Measurements from ENCODE around the gene STX2.
"Not testable (repeated sequence)": the region's sequence is repeated elsewhere in the genome, so short reads cannot be mapped to it uniquely, and the experiment has no call there.

STX2 gene

GRCh38 chr12:130761537-130762318 lies 77.3 kb downstream of the STX2 start:
- peak; percentile 51 to 65 for DNase-seq

DNA sequence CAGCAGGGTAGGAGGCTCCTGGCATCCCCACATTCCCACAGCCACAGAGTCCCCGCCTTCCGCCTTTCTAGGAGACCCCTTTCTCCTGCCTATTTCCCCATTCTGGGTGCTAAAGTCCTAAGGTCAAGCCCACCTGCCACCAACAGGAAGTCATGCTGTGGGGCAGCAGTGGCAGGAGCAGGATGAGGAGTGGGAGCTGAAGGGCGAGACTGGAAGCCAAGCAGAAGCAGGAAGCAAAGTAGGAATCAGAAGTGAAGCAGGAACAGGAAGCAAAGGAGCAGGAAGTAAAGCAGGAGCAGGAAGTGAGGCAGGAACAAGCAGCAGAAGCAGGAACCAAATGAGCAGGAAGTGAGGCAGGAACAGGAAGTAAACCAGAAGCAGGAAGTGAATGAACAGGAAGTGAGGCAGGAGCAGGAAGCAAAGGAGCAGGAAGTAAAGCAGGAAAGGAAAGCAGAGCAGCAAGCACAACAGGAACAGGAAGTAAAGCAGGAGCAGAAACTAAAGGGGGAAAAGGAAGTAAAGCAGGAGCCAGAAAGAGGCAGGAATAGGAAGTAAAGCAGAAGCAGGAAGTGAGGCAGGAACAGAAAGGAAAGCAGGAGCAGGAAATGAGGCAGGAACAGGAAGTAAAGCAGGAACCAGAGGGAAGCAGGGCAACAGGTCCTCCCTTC lies 84.7 kb downstream of the STX2 start:
- DNase-seq = no peak

GRCh38 chr12:130752692-130753230 lies 86.3 kb downstream of the STX2 start:
- no peak for DNase-seq

GRCh38 chr12:130752037-130752436 lies 87.0 kb downstream of the STX2 start:
- not testable (repeated sequence) for DNase-seq

GRCh38 chr12:130748786-130749185 lies 90.3 kb downstream of the STX2 start:
- DNase-seq = no peak

- DNase-seq = peak; percentile 82 to 92
Observed at GRCh38 chr12:130747867-130748740, 90.9 kb downstream of the STX2 start.

DNA sequence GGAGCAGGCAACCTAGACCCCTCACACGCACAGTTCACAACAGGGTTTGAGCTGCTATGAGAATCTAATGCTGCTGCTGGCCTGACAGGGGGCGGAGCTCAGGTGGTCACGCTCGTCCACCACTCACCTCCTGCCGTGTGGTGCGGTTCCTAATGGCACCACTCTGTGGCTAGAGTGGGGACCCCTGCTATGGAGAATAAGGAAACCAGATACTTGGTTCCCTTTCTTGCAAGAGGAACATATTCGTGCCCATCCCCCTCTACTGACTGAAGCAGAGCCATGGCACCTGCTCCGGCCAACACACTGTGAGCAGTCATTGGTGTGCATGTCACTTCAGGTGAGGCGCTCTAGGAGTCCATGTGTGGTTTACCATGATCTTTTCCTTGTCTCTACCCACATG lies 92.5 kb downstream of the STX2 start:
- peak in 1 of 2 experiments; percentile 12 for DNase-seq

DNA sequence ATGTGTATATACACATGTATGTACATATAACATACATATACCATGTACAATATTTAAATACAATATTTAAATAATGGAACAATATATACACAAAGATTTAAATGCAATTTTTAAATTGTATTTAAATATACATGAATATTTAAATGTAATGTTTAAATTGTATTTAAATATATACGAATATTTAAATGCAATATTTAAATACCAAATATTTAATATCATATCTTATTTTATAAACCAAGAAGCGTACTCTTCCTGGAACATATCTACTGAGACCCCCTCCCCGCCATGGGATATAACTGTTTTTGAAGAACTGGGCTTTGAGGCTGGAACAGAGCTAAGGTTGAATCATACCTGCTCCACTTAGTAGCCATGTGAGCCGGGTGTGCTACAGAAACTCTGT lies 93.1 kb downstream of the STX2 start:
- no peak for DNase-seq

DNA sequence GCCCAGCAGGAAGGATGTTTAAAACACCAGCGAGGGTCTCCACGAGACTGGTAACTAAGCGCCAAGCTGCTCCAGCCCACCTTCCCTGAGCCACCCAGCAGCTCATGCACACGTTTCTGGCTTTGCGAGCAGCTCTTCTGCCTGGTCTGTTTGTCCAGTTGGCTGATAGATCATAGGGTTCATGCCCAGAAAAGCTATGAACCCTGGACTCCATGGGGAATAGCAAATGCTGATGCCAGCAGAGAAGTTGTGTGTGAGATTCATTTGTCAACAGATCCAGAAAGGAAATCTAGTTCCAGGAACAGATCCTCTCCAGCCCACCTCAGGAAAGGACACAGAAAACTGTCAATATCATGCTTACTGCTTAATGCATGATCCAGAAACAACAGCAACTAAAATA lies 94.8 kb downstream of the STX2 start:
- DNase-seq = no peak

DNA sequence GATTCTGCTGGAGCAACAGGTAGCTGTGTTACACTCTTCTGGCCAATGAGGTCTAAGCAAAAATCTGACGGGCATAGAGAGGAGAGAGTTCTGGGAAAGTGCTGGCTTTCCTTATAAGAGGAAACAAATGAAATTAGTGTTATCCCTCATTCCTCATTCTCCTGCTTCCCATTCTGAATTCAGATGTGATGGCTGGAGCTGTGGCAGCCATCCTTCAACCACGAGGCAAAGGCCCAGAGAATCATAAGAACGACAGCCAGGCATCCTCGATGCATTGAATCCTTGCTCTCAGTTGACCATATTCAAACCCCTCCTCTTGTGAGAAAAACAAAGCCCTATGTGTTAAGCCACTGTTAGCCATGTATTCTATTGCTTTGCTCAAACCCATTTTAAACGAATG lies 95.4 kb downstream of the STX2 start:
- no peak for DNase-seq

- no peak for DNase-seq
Observed at GRCh38 chr12:130743176-130743575, 95.9 kb downstream of the STX2 start.

DNA sequence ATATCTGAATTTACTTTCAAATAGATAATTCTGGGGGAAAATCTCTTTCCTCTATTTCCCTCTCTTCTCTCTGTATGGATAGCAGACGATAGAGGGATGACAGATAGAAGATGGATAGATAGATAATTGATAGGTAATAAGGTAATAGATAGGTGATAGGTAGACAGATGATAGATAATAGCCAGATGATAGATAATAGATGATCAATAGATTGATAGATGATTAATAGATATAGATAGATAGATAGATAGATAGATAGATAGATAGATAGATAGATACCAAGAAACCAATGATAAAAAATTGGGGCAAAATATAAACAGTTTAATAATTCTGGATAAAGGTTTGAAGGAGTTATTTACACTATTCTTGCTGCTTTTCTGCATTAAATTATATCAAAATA lies 96.3 kb downstream of the STX2 start:
- DNase-seq = no peak

DNA sequence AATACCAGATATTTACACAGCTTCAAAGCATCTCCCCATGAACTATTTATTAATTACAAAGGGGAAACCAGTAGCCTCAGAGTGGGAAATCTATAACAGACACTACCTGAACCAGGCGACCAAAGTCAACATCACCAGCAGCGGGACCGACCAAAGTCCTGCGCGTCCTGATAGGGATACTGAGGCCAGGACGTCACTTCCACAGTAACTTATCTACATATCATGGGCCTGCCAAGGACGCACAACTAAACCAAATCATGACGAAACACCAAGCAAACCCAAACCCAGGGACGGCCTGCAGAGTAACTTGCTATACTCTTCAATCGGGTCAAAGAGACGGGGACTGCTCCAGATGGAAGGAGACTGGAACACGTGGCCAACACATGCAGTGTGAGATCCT lies 96.9 kb downstream of the STX2 start:
- DNase-seq = no peak
